HepG2 (cell line): ENCODE results near the gene ZNF582. TPM values are rescaled to one million over a fixed set of nuclear protein-coding genes. Genes with fewer than 3 reads are reported as not detected.
A peak's percentile ranks its signal among the peaks of the same experiment; 100 is the strongest.

Experiments used
- BHLHE40 ChIP-seq: IDR thresholded peaks from 2 replicates; pipeline ENCODE4 v1.6.1; 2011; ENCODE audit warnings: low read length, improper control_type of control experiment
- GTF3A ChIP-seq: sonication (generic); formaldehyde crosslinking; conservative IDR thresholded peaks from 2 replicates; pipeline ENCODE4 v1.4.0; 2020; ENCODE audit warnings: mild to moderate bottlenecking, missing genetic modification reagents
- JUN ChIP-seq: sonication (generic); formaldehyde crosslinking; IDR thresholded peaks from 2 replicates; pipeline ENCODE4 v1.4.0; 2020; ENCODE audit warnings: mild to moderate bottlenecking, missing genetic modification reagents
- KMT2B ChIP-seq: IDR thresholded peaks from 2 replicates; pipeline ENCODE4 v1.6.1; 2016; ENCODE audit warnings: missing genetic modification reagents, missing compliant biosample characterization
- PCBP2 ChIP-seq: fragments of 200-400 bp; formaldehyde crosslinking; optimal IDR thresholded peaks from 2 replicates; pipeline ENCODE3; 2018; ENCODE audit warnings: low read length, low read depth; ENCODE audit not compliant: poor library complexity, severe bottlenecking
- SAP130 ChIP-seq: IDR thresholded peaks from 2 replicates; pipeline ENCODE4 v1.6.1; 2016; ENCODE audit warnings: low read depth
- ZBTB38 ChIP-seq: sonication (generic); formaldehyde crosslinking; IDR thresholded peaks from 2 replicates; pipeline ENCODE4 v1.5.1; 2020; ENCODE audit warnings: mild to moderate bottlenecking, missing genetic modification reagents
- ZNF101 ChIP-seq: sonication (generic); formaldehyde crosslinking; IDR thresholded peaks from 2 replicates; pipeline ENCODE4 v1.4.0; 2020; ENCODE audit warnings: mild to moderate bottlenecking, low read depth, missing genetic modification reagents, borderline replicate concordance
- ZNF431 ChIP-seq: sonication (generic); formaldehyde crosslinking; IDR thresholded peaks from 2 replicates; pipeline ENCODE4 v1.9.0; 2022; ENCODE audit warnings: missing genetic modification reagents, low read depth, mild to moderate bottlenecking, borderline replicate concordance
- ZNF567 ChIP-seq: sonication (generic); formaldehyde crosslinking; IDR thresholded peaks from 2 replicates; pipeline ENCODE4 v1.8.1; 2023; ENCODE audit warnings: mild to moderate bottlenecking, missing genetic modification reagents, borderline replicate concordance
- ZNF672 ChIP-seq: sonication (generic); formaldehyde crosslinking; IDR thresholded peaks from 2 replicates; pipeline ENCODE4 v1.8.1; 2022; ENCODE audit warnings: missing genetic modification reagents
- polyA plus RNA-seq, 8 experiments: library from polyadenylated mRNA; depleted of rRNA in 3 of 8; stranded (reverse) in 7 of 8; unstranded in 1 of 8; fragments of >200 nt; fragmentation: Illumina TruSeq in 4 of 8; extraction: Trizol in 4 of 8; gene quantifications; 2 replicates each; pipeline versions ENCODE4 v1.2.1 to v1.2.3, GENCODE V29; 2011 to 2016; ENCODE audit warnings: low read depth in 4 of 8, missing spikeins in 1 of 8, mixed read lengths in 1 of 8; ENCODE audit not compliant: insufficient read depth in 1 of 8
- total RNA-seq, 5 experiments: library from RNA; depleted of rRNA; stranded (reverse); fragments of >200 nt; fragmentation: Illumina TruSeq; extraction: Trizol; gene quantifications; 2 replicates each; pipeline ENCODE4 v1.2.3, GENCODE V29; 2016; ENCODE audit warnings: low read depth in 1 of 5
- TF ChIP-seq, protein P1 (sequence below): sonication (generic); formaldehyde crosslinking; IDR thresholded peaks from 2 replicates; pipeline ENCODE4 v1.5.0; 2020; ENCODE audit warnings: mild to moderate bottlenecking, missing genetic modification reagents, borderline replicate concordance
- TF ChIP-seq, protein P2 (sequence below): sonication (generic); formaldehyde crosslinking; IDR thresholded peaks from 2 replicates; pipeline ENCODE4 v1.4.0; 2020; ENCODE audit warnings: missing genetic modification reagents

Gene ZNF582
- total and polyA plus RNA-seq, 2 of the 13 experiments (the other 11 are each of a cell fraction or from before 2014, with no cell fraction given): 0.83 to 1.6 TPM

DNA sequence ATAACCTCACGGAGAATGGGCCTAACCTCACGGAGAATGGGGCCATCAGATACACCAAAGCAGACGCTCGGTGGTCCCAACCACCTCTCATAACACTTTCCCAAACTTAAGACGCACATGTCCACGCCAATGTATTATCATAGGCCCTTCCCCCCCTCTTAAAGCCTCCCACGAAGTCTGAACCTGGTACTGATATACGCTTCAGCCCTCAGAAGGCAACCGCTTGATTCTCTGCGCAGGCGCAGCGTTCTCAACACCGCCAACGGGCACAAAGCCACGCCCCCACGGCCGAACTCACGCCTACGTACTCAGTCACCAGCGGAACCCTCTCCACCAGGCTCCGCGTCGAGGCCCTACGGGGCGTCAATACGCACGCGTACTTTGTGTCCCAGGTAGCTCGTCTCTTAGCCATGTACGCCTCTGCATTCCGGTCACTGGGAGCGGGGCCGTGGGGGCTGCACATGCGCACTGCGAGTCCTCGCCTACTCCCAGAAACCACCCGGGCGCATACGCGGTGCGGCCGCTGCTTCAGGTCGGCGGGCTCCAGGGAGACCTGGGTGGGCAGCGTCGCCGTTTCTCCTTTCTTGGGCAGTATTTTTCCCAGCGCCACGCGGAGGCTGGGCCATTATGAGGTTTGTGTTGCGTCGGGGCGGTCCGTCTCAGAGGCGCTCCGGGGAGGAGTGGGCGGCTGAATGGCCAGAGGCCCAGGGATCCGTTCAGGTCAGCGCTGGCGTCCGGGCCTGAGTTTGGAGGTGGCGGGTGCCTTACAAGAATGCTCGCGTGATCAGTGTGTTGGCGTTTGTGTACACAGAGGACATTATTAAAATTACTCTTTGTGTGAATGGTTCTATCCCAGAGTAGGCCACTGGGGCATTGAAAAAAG lies 25.3 kb downstream of the ZNF582 start (continued):
- TF ChIP-seq, protein P1, sequence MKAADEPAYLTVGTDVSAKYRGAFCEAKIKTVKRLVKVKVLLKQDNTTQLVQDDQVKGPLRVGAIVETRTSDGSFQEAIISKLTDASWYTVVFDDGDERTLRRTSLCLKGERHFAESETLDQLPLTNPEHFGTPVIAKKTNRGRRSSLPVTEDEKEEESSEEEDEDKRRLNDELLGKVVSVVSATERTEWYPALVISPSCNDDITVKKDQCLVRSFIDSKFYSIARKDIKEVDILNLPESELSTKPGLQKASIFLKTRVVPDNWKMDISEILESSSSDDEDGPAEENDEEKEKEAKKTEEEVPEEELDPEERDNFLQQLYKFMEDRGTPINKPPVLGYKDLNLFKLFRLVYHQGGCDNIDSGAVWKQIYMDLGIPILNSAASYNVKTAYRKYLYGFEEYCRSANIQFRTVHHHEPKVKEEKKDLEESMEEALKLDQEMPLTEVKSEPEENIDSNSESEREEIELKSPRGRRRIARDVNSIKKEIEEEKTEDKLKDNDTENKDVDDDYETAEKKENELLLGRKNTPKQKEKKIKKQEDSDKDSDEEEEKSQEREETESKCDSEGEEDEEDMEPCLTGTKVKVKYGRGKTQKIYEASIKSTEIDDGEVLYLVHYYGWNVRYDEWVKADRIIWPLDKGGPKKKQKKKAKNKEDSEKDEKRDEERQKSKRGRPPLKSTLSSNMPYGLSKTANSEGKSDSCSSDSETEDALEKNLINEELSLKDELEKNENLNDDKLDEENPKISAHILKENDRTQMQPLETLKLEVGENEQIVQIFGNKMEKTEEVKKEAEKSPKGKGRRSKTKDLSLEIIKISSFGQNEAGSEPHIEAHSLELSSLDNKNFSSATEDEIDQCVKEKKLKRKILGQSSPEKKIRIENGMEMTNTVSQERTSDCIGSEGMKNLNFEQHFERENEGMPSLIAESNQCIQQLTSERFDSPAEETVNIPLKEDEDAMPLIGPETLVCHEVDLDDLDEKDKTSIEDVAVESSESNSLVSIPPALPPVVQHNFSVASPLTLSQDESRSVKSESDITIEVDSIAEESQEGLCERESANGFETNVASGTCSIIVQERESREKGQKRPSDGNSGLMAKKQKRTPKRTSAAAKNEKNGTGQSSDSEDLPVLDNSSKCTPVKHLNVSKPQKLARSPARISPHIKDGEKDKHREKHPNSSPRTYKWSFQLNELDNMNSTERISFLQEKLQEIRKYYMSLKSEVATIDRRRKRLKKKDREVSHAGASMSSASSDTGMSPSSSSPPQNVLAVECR (CRISPR knock-in tag): peak; percentile 83; the same call in 1 of the 2 replicates
- TF ChIP-seq PCBP2 (no peak), ZNF431 (CRISPR knock-in tag) (no peak), ZBTB38 (CRISPR knock-in tag) (peak; percentile 81), GTF3A (CRISPR knock-in tag) (no peak), KMT2B (CRISPR knock-in tag) (peak; percentile 61; the same call in 1 of the 2 replicates), ZNF567 (CRISPR knock-in tag) (no peak), BHLHE40 (peak; percentile 34; the same call in 1 of the 2 replicates), JUN (no peak), ZNF672 (no peak), SAP130 (CRISPR knock-in tag) (peak; percentile 55), ZNF101 (CRISPR knock-in tag) (no peak)
- TF ChIP-seq, protein P2, sequence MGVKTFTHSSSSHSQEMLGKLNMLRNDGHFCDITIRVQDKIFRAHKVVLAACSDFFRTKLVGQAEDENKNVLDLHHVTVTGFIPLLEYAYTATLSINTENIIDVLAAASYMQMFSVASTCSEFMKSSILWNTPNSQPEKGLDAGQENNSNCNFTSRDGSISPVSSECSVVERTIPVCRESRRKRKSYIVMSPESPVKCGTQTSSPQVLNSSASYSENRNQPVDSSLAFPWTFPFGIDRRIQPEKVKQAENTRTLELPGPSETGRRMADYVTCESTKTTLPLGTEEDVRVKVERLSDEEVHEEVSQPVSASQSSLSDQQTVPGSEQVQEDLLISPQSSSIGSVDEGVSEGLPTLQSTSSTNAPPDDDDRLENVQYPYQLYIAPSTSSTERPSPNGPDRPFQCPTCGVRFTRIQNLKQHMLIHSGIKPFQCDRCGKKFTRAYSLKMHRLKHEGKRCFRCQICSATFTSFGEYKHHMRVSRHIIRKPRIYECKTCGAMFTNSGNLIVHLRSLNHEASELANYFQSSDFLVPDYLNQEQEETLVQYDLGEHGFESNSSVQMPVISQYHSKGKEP: 0 out of 2 replicates have a peak, but pooled peaks have one; percentile 21
